ENCODE measurements around the gene OOSP1. TPM values are rescaled to one million over a fixed set of nuclear protein-coding genes. Genes with fewer than 3 reads are reported as not detected.
"Not testable (repeated sequence)": the region's sequence is repeated elsewhere in the genome, so short reads cannot be mapped to it uniquely, and the experiment has no call there.

OOSP1 gene
- not detected in 2 replicates for total RNA-seq

- intact Hi-C loops (cut with micrococcal nuclease): no loop called here
Measured at GRCh38 chr11:59938132-59938531, at the start of gene OOSP1. OOSP1 (plus strand) TSS chr11:59938432; CDS start chr11:59938455, 23 bp downstream.

- intact Hi-C loops (cut with micrococcal nuclease): no loop called here
Measured at GRCh38 chr11:59891781-59892181, 46.5 kb upstream of the OOSP1 start.

GRCh38 chr11:59894616-59895015, 43.6 kb upstream of the OOSP1 start:
- intact Hi-C loops (cut with micrococcal nuclease): no loop called here

GRCh38 chr11:59898046-59898445, 40.2 kb upstream of the OOSP1 start:
- intact Hi-C loops (cut with micrococcal nuclease): no loop called here

GRCh38 chr11:59898650-59899049, 39.6 kb upstream of the OOSP1 start:
- intact Hi-C loops (cut with micrococcal nuclease): no loop called here

- intact Hi-C loops (cut with micrococcal nuclease): no loop called here
Measured at GRCh38 chr11:59899532-59899931, 38.7 kb upstream of the OOSP1 start.

GRCh38 chr11:59900366-59901126, 37.7 kb upstream of the OOSP1 start:
- intact Hi-C loops (cut with micrococcal nuclease): no loop called here

- intact Hi-C loops (cut with micrococcal nuclease): no loop called here
Measured at GRCh38 chr11:59901306-59901705, 36.9 kb upstream of the OOSP1 start.

GRCh38 chr11:59903569-59903968, 34.7 kb upstream of the OOSP1 start:
- intact Hi-C loops (cut with micrococcal nuclease): not testable (repeated sequence)

GRCh38 chr11:59918480-59918879, 19.8 kb upstream of the OOSP1 start:
- intact Hi-C loops (cut with micrococcal nuclease): no loop called here

- intact Hi-C loops (cut with micrococcal nuclease): loop anchor here (1.0 kb wide), 3 partner anchors 96 to 165 kb away; no protein-coding TSS in a partner anchor
Measured at GRCh38 chr11:59918987-59919589, 19.1 kb upstream of the OOSP1 start.

- intact Hi-C loops (cut with micrococcal nuclease): no loop called here
Measured at GRCh38 chr11:59923813-59924212, 14.4 kb upstream of the OOSP1 start.

- intact Hi-C loops (cut with micrococcal nuclease): no loop called here
Measured at GRCh38 chr11:59931688-59932087, 6.5 kb upstream of the OOSP1 start.

GRCh38 chr11:59938718-59939117, 486 bp downstream of the OOSP1 start:
- intact Hi-C loops (cut with micrococcal nuclease): no loop called here

- intact Hi-C loops (cut with micrococcal nuclease): no loop called here
Measured at GRCh38 chr11:59939482-59939881, 1.2 kb downstream of the OOSP1 start.

GRCh38 chr11:59941091-59941490, 2.9 kb downstream of the OOSP1 start:
- intact Hi-C loops (cut with micrococcal nuclease): no loop called here

- intact Hi-C loops (cut with micrococcal nuclease): no loop called here
Measured at GRCh38 chr11:59943997-59944714, 5.9 kb downstream of the OOSP1 start.

- intact Hi-C loops (cut with micrococcal nuclease): no loop called here
Measured at GRCh38 chr11:59944720-59945119, 6.5 kb downstream of the OOSP1 start.

- intact Hi-C loops (cut with micrococcal nuclease): no loop called here
Measured at GRCh38 chr11:59953463-59954218, 15.4 kb downstream of the OOSP1 start.

- intact Hi-C loops (cut with micrococcal nuclease): no loop called here
Measured at GRCh38 chr11:59954219-59954847, 16.1 kb downstream of the OOSP1 start.

GRCh38 chr11:59957094-59957493, 18.9 kb downstream of the OOSP1 start:
- intact Hi-C loops (cut with micrococcal nuclease): no loop called here

Data from T-helper 2 cell treated with Interferon-gamma antibody and Interleukin-4, amounts not matched to agents 100 ng/mL and 5 ng/mL, for 36 hours (primary cell).